PC-9 (cell line): Measurements from ENCODE around the gene SART3. TPM values are rescaled to one million over a fixed set of nuclear protein-coding genes. Genes with fewer than 3 reads are reported as not detected.

Source experiments
- BruUV-seq: library from RNA; stranded (reverse); fragments of 400-500 nt; replicated peaks from 2 replicates; lab custom pipeline; 2021; lab: Mats Ljungman, UMichigan
- CTCF ChIA-PET: fragments of 300-600 bp; sonication (Branson Sonifier 250); formaldehyde crosslinking; loops from one replicate; lab custom pipeline; 2022; ENCODE audit warnings: antibody characterized with exemption; lab: Charles Lee
- POLR2A ChIA-PET: fragments of 300-600 bp; sonication (Branson Sonifier 250); formaldehyde crosslinking; loops from one replicate; lab custom pipeline; 2022; ENCODE audit warnings: antibody characterized with exemption; ENCODE audit not compliant: unreplicated experiment; lab: Charles Lee
- DNase-seq, 2 experiments: peaks; one replicate each; pipeline versions ENCODE4 v3.0.0 to v3.0.0-alpha.2; 2015 to 2022; ENCODE audit warnings: mixed read lengths in 1 of 2
- H2AFZ ChIP-seq: fragments of 200-600 bp; sonication (generic); 2 replicates; pipeline ENCODE4 v1.8.1; 2017; ENCODE audit warnings: antibody characterized with exemption
- H3F3A ChIP-seq: fragments of 200-600 bp; sonication (generic); 2 replicates; pipeline ENCODE4 v1.8.1; 2017; ENCODE audit warnings: antibody characterized with exemption, mild to moderate bottlenecking, low read depth; ENCODE audit not compliant: insufficient read depth
- H3K27ac ChIP-seq: fragments of 200-600 bp; sonication (generic); 2 replicates; pipeline ENCODE4 v1.6.1; 2016; ENCODE audit warnings: mixed run types
- H3K27me3 ChIP-seq: fragments of 200-600 bp; sonication (generic); 2 replicates; pipeline ENCODE4 v1.6.1; 2016; ENCODE audit warnings: low read depth, mixed run types; ENCODE audit not compliant: insufficient read depth
- H3K36me3 ChIP-seq: fragments of 200-600 bp; sonication (generic); 2 replicates; pipeline ENCODE4 v1.6.1; 2016; ENCODE audit warnings: low read depth, mixed run types
- H3K4me1 ChIP-seq: fragments of 200-600 bp; sonication (generic); replicated peaks from 2 replicates; pipeline ENCODE4 v1.6.1; 2016; ENCODE audit warnings: mixed run types; ENCODE audit not compliant: insufficient read depth
- H3K4me2 ChIP-seq: fragments of 200-600 bp; sonication (generic); 2 replicates; pipeline ENCODE4 v1.6.1; 2017; ENCODE audit warnings: mixed run types
- H3K4me3 ChIP-seq: fragments of 200-600 bp; sonication (generic); 2 replicates; pipeline ENCODE4 v1.6.1; 2016; ENCODE audit warnings: mixed run types
- H3K79me2 ChIP-seq: fragments of 200-600 bp; sonication (generic); 2 replicates; pipeline ENCODE4 v1.6.1; 2017; ENCODE audit warnings: low read depth, mixed run types
- H3K9me2 ChIP-seq: fragments of 200-600 bp; sonication (generic); 2 replicates; pipeline ENCODE4 v1.8.1; 2017; ENCODE audit warnings: mild to moderate bottlenecking; ENCODE audit not compliant: insufficient read depth
- H3K9me3 ChIP-seq: fragments of 200-600 bp; sonication (generic); 2 replicates; pipeline ENCODE4 v1.8.1; 2016; ENCODE audit warnings: low read depth; ENCODE audit not compliant: insufficient read depth
- H4K20me1 ChIP-seq: fragments of 200-600 bp; sonication (generic); 2 replicates; pipeline ENCODE4 v1.8.1; 2017; ENCODE audit not compliant: insufficient read depth
- CTCF ChIP-seq: fragments of 200-600 bp; sonication (generic); conservative IDR thresholded peaks from 2 replicates; pipeline ENCODE4 v1.6.1; 2017; ENCODE audit warnings: mixed run types, antibody characterized with exemption, mild to moderate bottlenecking, moderate library complexity
- EZH2 ChIP-seq: fragments of 200-600 bp; sonication (generic); IDR thresholded peaks from 2 replicates; pipeline ENCODE4 v1.8.0; 2017; ENCODE audit warnings: antibody characterized with exemption, low read depth
- intact Hi-C: fragments of 100-400 bp; cut with micrococcal nuclease; formaldehyde crosslinking; loops from one replicate; pipeline ENCODE4 v1.10.0; 2022; ENCODE audit not compliant: unreplicated experiment
- total RNA-seq: library from RNA; stranded (reverse); gene quantifications from 2 replicates; pipeline ENCODE4 v1.2.3, GENCODE V29; 2021

SART3 gene
- total RNA-seq, 1 experiment from 2014 or later: 49.3 TPM

DNA sequence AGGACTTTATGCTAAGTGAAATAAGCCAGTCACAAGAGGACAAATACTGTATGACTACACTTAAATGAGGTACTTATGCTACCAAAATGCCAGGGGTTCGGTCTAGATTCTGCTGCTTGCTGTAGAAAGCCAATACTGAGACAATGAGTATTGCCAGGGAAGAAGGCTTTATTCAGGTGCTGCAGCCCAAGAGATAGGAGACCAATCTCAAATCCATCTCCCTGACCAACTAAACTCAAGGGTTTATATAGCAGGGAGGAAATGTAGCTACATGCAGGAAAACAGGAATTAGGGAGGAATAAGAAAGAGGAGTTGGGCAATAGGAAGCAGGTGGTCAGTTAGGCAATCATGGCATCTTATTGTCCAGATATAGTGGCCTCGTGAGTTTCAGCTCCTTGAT is 58.1 kb downstream of the SART3 start:
- H3K9me3 ChIP-seq: 0 out of 2 replicates have a peak, but pooled peaks cover 7% of the 10 kb centered on the region
- no TSS peak for BruUV-seq
- no peak overlapping the region for H3K4me3 ChIP-seq
- H3K9me2 ChIP-seq: no peaks in the 10 kb centered on the region
- H3F3A ChIP-seq: no peaks in the 10 kb centered on the region
- H3K27ac ChIP-seq: no peak overlapping the region
- ChIA-PET POLR2A (no interaction called here), CTCF (no interaction called here)
- no peak for TF ChIP-seq EZH2
- H3K79me2 ChIP-seq: no peaks in the 10 kb centered on the region
- no peak for DNase-seq
- H2AFZ ChIP-seq: no peak overlapping the region
- no peaks in the 10 kb centered on the region for H4K20me1 ChIP-seq
- H3K27me3 ChIP-seq: peaks cover 72% of the 10 kb centered on the region
- H3K4me2 ChIP-seq: no peak overlapping the region
- H3K4me1 ChIP-seq: no peaks in the 10 kb centered on the region
- intact Hi-C loops: no loop called here
- no peaks in the 10 kb centered on the region for H3K36me3 ChIP-seq

GRCh38 chr12:108498136-108498535 is 62.8 kb downstream of the SART3 start:
- Histone ChIP-seq H4K20me1 (no peaks in the 10 kb centered on the region), H3K27ac (no peak overlapping the region), H3K4me1 (no peaks in the 10 kb centered on the region), H3K36me3 (no peaks in the 10 kb centered on the region), H3K79me2 (no peaks in the 10 kb centered on the region), H3K9me3 (0 out of 2 replicates have a peak, but pooled peaks cover 3% of the 10 kb centered on the region), H3F3A (no peaks in the 10 kb centered on the region), H3K4me3 (no peak overlapping the region), H3K9me2 (no peaks in the 10 kb centered on the region), H2AFZ (no peak overlapping the region), H3K4me2 (no peak overlapping the region), H3K27me3 (peaks cover 78% of the 10 kb centered on the region)
- POLR2A ChIA-PET: no interaction called here
- intact Hi-C loops: no loop called here
- DNase-seq: no peak
- CTCF ChIA-PET: no interaction called here
- BruUV-seq: no TSS peak
- TF ChIP-seq CTCF (no peak), EZH2 (no peak)

GRCh38 chr12:108495823-108496579 is 65.0 kb downstream of the SART3 start:
- no peak for DNase-seq
- H2AFZ ChIP-seq: no peak overlapping the region
- intact Hi-C loops: no loop called here
- ChIA-PET CTCF (no interaction called here), POLR2A (no interaction called here)
- no peak overlapping the region for H3K27ac ChIP-seq
- no TSS peak for BruUV-seq
- H3F3A ChIP-seq: no peaks in the 10 kb centered on the region
- H3K79me2 ChIP-seq: no peaks in the 10 kb centered on the region
- 0 out of 2 replicates have a peak, but pooled peaks cover 8% of the 10 kb centered on the region for H3K9me2 ChIP-seq
- no peaks in the 10 kb centered on the region for H3K9me3 ChIP-seq
- no peaks in the 10 kb centered on the region for H3K4me1 ChIP-seq
- H3K4me2 ChIP-seq: no peak overlapping the region
- H3K4me3 ChIP-seq: no peak overlapping the region
- H3K27me3 ChIP-seq: peaks cover 67% of the 10 kb centered on the region
- no peak for TF ChIP-seq CTCF
- TF ChIP-seq EZH2: no peak
- H4K20me1 ChIP-seq: no peaks in the 10 kb centered on the region
- no peaks in the 10 kb centered on the region for H3K36me3 ChIP-seq
